ENCODE data around the gene DDX17. TPM values are rescaled to one million over a fixed set of nuclear protein-coding genes. Genes with fewer than 3 reads are reported as not detected.
A peak's percentile ranks its signal among the peaks of the same experiment; 100 is the strongest.

Gene DDX17
- total and polyA plus RNA-seq, 2 of the 8 experiments (the other 6 are each of a cell fraction or from before 2014, with no cell fraction given) = 437 to 441 TPM

GRCh38 chr22:38454353-38455075 is 51.6 kb downstream of the DDX17 start:
- Histone ChIP-seq H3K27ac (ENCODE audit: low read depth, low read length) (no peak overlapping the region), H4K8ac (ENCODE audit: extremely low read depth, insufficient read depth, low read length) (no peak overlapping the region), H3K18ac (ENCODE audit: extremely low read depth, low read length) (peak overlapping the region; percentile 48), H3K23me2 (ENCODE audit: low read depth, low read length) (peaks cover 17% of the 10 kb centered on the region; the same call in 1 of the 2 replicates), H4K20me1 (replicated peaks in 1 of 2; ENCODE audit: control insufficient read depth in 1 of 2, insufficient read depth in 2 of 2, low read length in 2 of 2) (peaks cover 5 to 10% of the 10 kb centered on the region in 2 experiments), H2BK15ac (ENCODE audit: low read length) (no peak overlapping the region; the same call in 1 of the 2 replicates), H2AFZ (ENCODE audit: low read length) (no peak overlapping the region), H4K5ac (ENCODE audit: insufficient read length, low read depth, low read length) (no peak overlapping the region), H2BK120ac (replicated peaks; ENCODE audit: low read depth, low read length) (no peak overlapping the region), H2AK5ac (ENCODE audit: low read depth, low read length) (0 out of 2 replicates have a peak overlapping the region, but pooled peaks have one; percentile 65), H4K91ac (replicated peaks; ENCODE audit: insufficient read length, low read length) (no peak overlapping the region), H3K4me3 (ENCODE audit: extremely low read depth in 1 of 4, insufficient read depth in 2 of 4, low read depth in 3 of 4, low read length in 4 of 4) (peak overlapping the region; percentile 34 to 62 (median 44)), H3K4me2 (ENCODE audit: insufficient read depth in 1 of 2, low read depth in 2 of 2, low read length in 2 of 2) (peak overlapping the region; percentile 64 to 65), H3K9ac (replicated peaks in 1 of 4; ENCODE audit: extremely low read depth in 1 of 4, low read depth in 3 of 4, low read length in 3 of 4) (no peak overlapping the region), H3K9me3 (ENCODE audit: insufficient read depth in 2 of 2, low read depth in 1 of 2, low read length in 1 of 2) (no peaks in the 10 kb centered on the region), H2BK5ac (ENCODE audit: low read depth, low read length) (no peak overlapping the region), H3K56ac (replicated peaks; ENCODE audit: insufficient read length, low read depth, low read length) (no peak overlapping the region), H2BK12ac (ENCODE audit: low read depth, low read length) (0 out of 2 replicates have a peak overlapping the region, but pooled peaks have one; percentile 68), H3K4me1 (replicated peaks in 1 of 4; ENCODE audit: control insufficient read depth in 3 of 4, insufficient read depth in 4 of 4, low read length in 3 of 4) (peaks cover 0 to 18% (median 9%) of the 10 kb centered on the region in 4 experiments; a peak in 6 of 7 replicates), H3K79me2 (ENCODE audit: control insufficient read depth in 1 of 2, insufficient read depth in 2 of 2, low read length in 2 of 2) (no peaks in the 10 kb centered on the region), H2BK20ac (ENCODE audit: low read length) (no peak overlapping the region), H3K36me3 (ENCODE audit: control insufficient read depth in 2 of 4, insufficient read depth in 4 of 4, low read length in 3 of 4) (no peaks in the 10 kb centered on the region; a peak in 1 of 8 replicates), H3K4ac (replicated peaks; ENCODE audit: insufficient read length, low read depth, low read length) (no peak overlapping the region), H3K79me1 (ENCODE audit: low read depth, low read length) (no peaks in the 10 kb centered on the region), H3K14ac (ENCODE audit: insufficient read length) (no peak overlapping the region), H3K23ac (ENCODE audit: insufficient read length) (no peak overlapping the region), H3K27me3 (replicated peaks in 1 of 4; ENCODE audit: control insufficient read depth in 3 of 4, extremely low read depth in 1 of 4, insufficient read depth in 3 of 4, low read length in 3 of 4) (peaks cover 15 to 42% (median 35%) of the 10 kb centered on the region in 4 experiments)
- FAIRE-seq (no peak), DNase-seq (ENCODE audit: low read depth in 1 of 2, low spot score in 2 of 2) (no peak)
- CTCF ChIA-PET (ENCODE audit: partially characterized antibody) = interaction anchor here (0.9 to 2.5 kb wide), 4 partner anchors 12 to 117 kb away, joined by 3 to 9 read pairs (median 5); no protein-coding TSS in a partner anchor
- 13% methylated on average over 31 of the region's 67 CpGs; no CpG with 5 or more reads in 1 of the 2 experiments for WGBS, 2 experiments (ENCODE audit: extremely low coverage in 1 of 2, insufficient coverage in 1 of 2, insufficient read length in 1 of 2, insufficient replicate concordance in 2 of 2, low coverage in 1 of 2, low lambda C conversion rate in 2 of 2, missing lambda C conversion rate in 1 of 2)
- POLR2A ChIA-PET (ENCODE audit: partially characterized antibody) = interaction anchor here (1.0 to 1.1 kb wide), 2 partner anchors 35 to 109 kb away, joined by 3 read pairs; no protein-coding TSS in a partner anchor
- 0 out of 4 replicates have a peak, but pooled peaks of 1 of the 2 experiments have one; percentile 29 for TF ChIP-seq SIN3A (conservative IDR thresholded peaks at IDR 0.05 in 1 of 2, IDR thresholded peaks at IDR 0.05 in 1 of 2; ENCODE audit: low read depth in 1 of 2, low read length in 2 of 2)
- no peak for TF ChIP-seq CEBPB (IDR thresholded peaks at IDR 0.05; ENCODE audit: low read depth, low read length)
- no peak for TF ChIP-seq TAF1 (IDR thresholded peaks at IDR 0.05; ENCODE audit: low read depth, low read length)
- TF ChIP-seq EZH2 (IDR thresholded peaks at IDR 0.05; ENCODE audit: low read depth, low read length, severe bottlenecking) = peak; percentile 80
- TF ChIP-seq SP4 (IDR thresholded peaks at IDR 0.05; ENCODE audit: low read length) = no peak
- no peak for TF ChIP-seq SIRT6 (IDR thresholded peaks at IDR 0.05; ENCODE audit: low read length)
- no peak for TF ChIP-seq GABPA (IDR thresholded peaks at IDR 0.05; ENCODE audit: borderline replicate concordance, insufficient read depth, low read length)
- peak; percentile 87; the same call in 1 of the 2 replicates for TF ChIP-seq RXRA (IDR thresholded peaks at IDR 0.05; ENCODE audit: insufficient read depth, low read depth, low read length)
- TF ChIP-seq RBBP5 (IDR thresholded peaks at IDR 0.05; ENCODE audit: borderline replicate concordance, low read depth, low read length) = 0 out of 2 replicates have a peak, but pooled peaks have one; percentile 14
- no peak for TF ChIP-seq TBP (IDR thresholded peaks at IDR 0.05; ENCODE audit: low read depth, low read length)
- TF ChIP-seq FOSL1 (IDR thresholded peaks at IDR 0.05; ENCODE audit: insufficient read depth, low read depth, low read length) = no peak
- TF ChIP-seq CREB1 (IDR thresholded peaks at IDR 0.05) = no peak
